H1 (cell line): ENCODE results near the gene FXYD7. TPM values are rescaled to one million over a fixed set of nuclear protein-coding genes. Genes with fewer than 3 reads are reported as not detected.

Source experiments
- CTCF ChIA-PET: fragments of 300-600 bp; sonication (Branson Sonifier 250); formaldehyde crosslinking; loops from one replicate; lab custom pipeline; 2021; ENCODE audit not compliant: partially characterized antibody; lab: Charles Lee
- POLR2A ChIA-PET: fragments of 300-600 bp; sonication (Branson Sonifier 250); formaldehyde crosslinking; loops from one replicate; lab custom pipeline; 2021; ENCODE audit warnings: inconsistent platforms; ENCODE audit not compliant: partially characterized antibody; lab: Charles Lee
- DNase-seq, 2 experiments: peaks; one replicate each; pipeline versions ENCODE4 v3.0.0 to v3.0.0-alpha.2; 2010 to 2022; ENCODE audit warnings: low spot score in 2 of 2, low read depth in 1 of 2, mixed read lengths in 1 of 2
- FAIRE-seq: peaks from 2 replicates; lab custom pipeline; 2011; peaks lifted over from hg19 to GRCh38; lab: Jason Lieb, UNC
- H2AFZ ChIP-seq: 2 replicates; pipeline ENCODE4 v1.8.1; 2012; ENCODE audit warnings: low read length, inconsistent platforms
- H2AK5ac ChIP-seq: 2 replicates; pipeline ENCODE4 v1.6.1; 2013; ENCODE audit warnings: low read depth, low read length
- H2BK120ac ChIP-seq: replicated peaks from 2 replicates; pipeline ENCODE3; 2013; ENCODE audit warnings: low read depth, low read length, inconsistent platforms
- H2BK12ac ChIP-seq: 2 replicates; pipeline ENCODE4 v1.6.1; 2013; ENCODE audit warnings: low read depth, low read length
- H2BK15ac ChIP-seq: 2 replicates; pipeline ENCODE4 v1.6.1; 2013; ENCODE audit warnings: low read length
- H2BK20ac ChIP-seq: 2 replicates; pipeline ENCODE4 v1.6.1; 2013; ENCODE audit warnings: low read length
- H2BK5ac ChIP-seq: 2 replicates; pipeline ENCODE4 v1.6.1; 2013; ENCODE audit warnings: low read depth, low read length
- H3K14ac ChIP-seq: 2 replicates; pipeline ENCODE4 v1.6.1; 2013; ENCODE audit warnings: inconsistent platforms; ENCODE audit not compliant: insufficient read length
- H3K18ac ChIP-seq: 2 replicates; pipeline ENCODE4 v1.6.1; 2013; ENCODE audit warnings: low read length; ENCODE audit errors: extremely low read depth
- H3K23ac ChIP-seq: 2 replicates; pipeline ENCODE4 v1.6.1; 2013; ENCODE audit warnings: inconsistent platforms; ENCODE audit not compliant: insufficient read length
- H3K23me2 ChIP-seq: 2 replicates; pipeline ENCODE4 v1.6.1; 2013; ENCODE audit warnings: low read depth, low read length
- H3K27ac ChIP-seq: 2 replicates; pipeline ENCODE4 v1.6.1; 2011; ENCODE audit warnings: low read depth, low read length, inconsistent platforms
- H3K27me3 ChIP-seq, 4 experiments: replicated peaks in 1 of 4; 1 replicate in 1 of 4; 2 replicates in 3 of 4; pipeline versions ENCODE4 v1.6.1 to v1.8.1; 2011 to 2013; ENCODE audit warnings: low read length in 3 of 4, mild to moderate bottlenecking in 3 of 4, inconsistent platforms in 2 of 4, mixed read lengths in 2 of 4, moderate library complexity in 1 of 4; ENCODE audit not compliant: control insufficient read depth in 3 of 4, insufficient read depth in 3 of 4; ENCODE audit errors: extremely low read depth in 1 of 4
- H3K36me3 ChIP-seq, 4 experiments: 2 replicates each; pipeline versions ENCODE4 v1.6.1 to v1.8.1; 2011 to 2013; ENCODE audit warnings: mild to moderate bottlenecking in 4 of 4, low read length in 3 of 4, moderate library complexity in 2 of 4, control low read depth in 1 of 4, inconsistent platforms in 1 of 4; ENCODE audit not compliant: insufficient read depth in 4 of 4, control insufficient read depth in 2 of 4
- H3K4ac ChIP-seq: replicated peaks from 2 replicates; pipeline ENCODE3; 2013; ENCODE audit warnings: low read length, low read depth, mixed read lengths, inconsistent platforms; ENCODE audit not compliant: insufficient read length
- H3K4me1 ChIP-seq, 4 experiments: replicated peaks in 1 of 4; 1 replicate in 1 of 4; 2 replicates in 3 of 4; pipeline versions ENCODE4 v1.6.1 to v1.8.1; 2011 to 2013; ENCODE audit warnings: low read length in 3 of 4, inconsistent platforms in 2 of 4, mixed read lengths in 1 of 4; ENCODE audit not compliant: insufficient read depth in 4 of 4, control insufficient read depth in 3 of 4
- H3K4me2 ChIP-seq, 2 experiments: 2 replicates each; pipeline versions ENCODE4 v1.6.1 to v1.8.1; 2011 to 2013; ENCODE audit warnings: low read depth in 2 of 2, low read length in 2 of 2, control low read depth in 1 of 2, inconsistent platforms in 1 of 2, mild to moderate bottlenecking in 1 of 2; ENCODE audit not compliant: insufficient read depth in 1 of 2
- H3K4me3 ChIP-seq, 4 experiments: fragments of 200-600, 300-600 bp in 1 of 4; sonication (generic), shearing (Covaris generic), sonication (Bioruptor Twin) in 1 of 4; 2 replicates each; pipeline versions ENCODE4 v1.5.1 to v1.8.1; 2011 to 2016; ENCODE audit warnings: low read length in 4 of 4, low read depth in 3 of 4, control low read depth in 2 of 4, inconsistent platforms in 2 of 4, mild to moderate bottlenecking in 2 of 4, mixed read lengths in 1 of 4, moderate library complexity in 1 of 4; ENCODE audit not compliant: insufficient read depth in 2 of 4; ENCODE audit errors: extremely low read depth in 1 of 4
- H3K56ac ChIP-seq: replicated peaks from 2 replicates; pipeline ENCODE3; 2013; ENCODE audit warnings: low read depth, mild to moderate bottlenecking, mixed read lengths, low read length, inconsistent platforms; ENCODE audit not compliant: insufficient read length
- H3K79me1 ChIP-seq: 2 replicates; pipeline ENCODE4 v1.6.1; 2013; ENCODE audit warnings: low read depth, low read length, control low read depth
- H3K79me2 ChIP-seq, 2 experiments: 2 replicates each; pipeline versions ENCODE4 v1.6.1 to v1.8.1; 2012 to 2013; ENCODE audit warnings: low read length in 2 of 2, mild to moderate bottlenecking in 2 of 2, inconsistent platforms in 1 of 2; ENCODE audit not compliant: insufficient read depth in 2 of 2, control insufficient read depth in 1 of 2
- H3K9ac ChIP-seq, 4 experiments: replicated peaks in 1 of 4; 1 replicate in 1 of 4; 2 replicates in 3 of 4; pipeline versions ENCODE4 v1.6.1 to v1.8.1; 2011 to 2013; ENCODE audit warnings: low read depth in 3 of 4, low read length in 3 of 4, control low read depth in 2 of 4, mild to moderate bottlenecking in 2 of 4, moderate library complexity in 2 of 4, inconsistent platforms in 1 of 4; ENCODE audit errors: extremely low read depth in 1 of 4
- H3K9me3 ChIP-seq, 2 experiments: 2 replicates each; pipeline versions ENCODE4 v1.6.1 to v1.8.1; 2012 to 2013; ENCODE audit warnings: mild to moderate bottlenecking in 2 of 2, moderate library complexity in 2 of 2, control low read depth in 1 of 2, inconsistent platforms in 1 of 2, low read depth in 1 of 2, low read length in 1 of 2, mixed read lengths in 1 of 2; ENCODE audit not compliant: insufficient read depth in 2 of 2
- H4K20me1 ChIP-seq, 2 experiments: replicated peaks in 1 of 2; 2 replicates each; pipeline versions ENCODE3 to v1.8.1; 2011 to 2013; ENCODE audit warnings: inconsistent platforms in 2 of 2, low read length in 2 of 2, mild to moderate bottlenecking in 1 of 2; ENCODE audit not compliant: insufficient read depth in 2 of 2, control insufficient read depth in 1 of 2
- H4K5ac ChIP-seq: 2 replicates; pipeline ENCODE4 v1.6.1; 2013; ENCODE audit warnings: low read length, low read depth, mixed read lengths, inconsistent platforms; ENCODE audit not compliant: insufficient read length
- H4K8ac ChIP-seq: 2 replicates; pipeline ENCODE4 v1.8.0; 2013; ENCODE audit warnings: mild to moderate bottlenecking, moderate library complexity, low read length, inconsistent platforms; ENCODE audit not compliant: insufficient read depth; ENCODE audit errors: extremely low read depth
- H4K91ac ChIP-seq: replicated peaks from 2 replicates; pipeline ENCODE3; 2013; ENCODE audit warnings: low read length, mixed read lengths, inconsistent platforms; ENCODE audit not compliant: insufficient read length
- RNF2 ChIP-seq: fragments of 200-900, 300-1000 bp; sonication (generic); IDR thresholded peaks from 2 replicates; pipeline ENCODE4 v1.7.1; 2016; ENCODE audit warnings: borderline replicate concordance, low read depth, mild to moderate bottlenecking, antibody characterized with exemption, low read length; ENCODE audit not compliant: poor library complexity, severe bottlenecking; ENCODE audit errors: missing control alignments
- WGBS, 2 experiments: shearing (Covaris generic) in 1 of 2; methylation state at CpG; one replicate each; pipeline versions ENCODE4 v1.1.6 to v1.1.7; 2013 to 2015; ENCODE audit warnings: low lambda C conversion rate in 2 of 2, mixed read lengths in 2 of 2, inconsistent platforms in 1 of 2, low coverage in 1 of 2, missing lambda C conversion rate in 1 of 2; ENCODE audit not compliant: insufficient replicate concordance in 2 of 2, insufficient coverage in 1 of 2, insufficient read length in 1 of 2; ENCODE audit errors: extremely low coverage in 1 of 2, missing lambda C conversion rate in 1 of 2; 5-methylcytosine and 5-hydroxymethylcytosine counted together
- polyA plus RNA-seq, 7 experiments: library from polyadenylated mRNA; depleted of rRNA in 3 of 7; stranded (reverse) in 5 of 7; unstranded in 2 of 7; fragments of >200 nt in 5 of 7; fragments of 200-250 nt in 2 of 7; gene quantifications; 1 replicate in 5 of 7; 2 replicates in 1 of 7; 4 replicates in 1 of 7; pipeline versions ENCODE4 v1.2.1 to v1.2.3, GENCODE V29; 2011 to 2013; ENCODE audit warnings: missing spikeins in 2 of 7, mixed read lengths in 2 of 7
- total RNA-seq: library from RNA; stranded (reverse); fragmentation: NEBNext Ultra II Directional; extraction: Animal tissue kit (Norgen Biotek cat#: 25700); gene quantifications from 2 replicates; pipeline ENCODE4 v1.2.1, GENCODE V29; 2021

FXYD7 gene
- total and polyA plus RNA-seq, 2 of the 8 experiments (the other 6 are each of a cell fraction or from before 2014, with no cell fraction given), result 12.1 to 14.3 TPM

DNA sequence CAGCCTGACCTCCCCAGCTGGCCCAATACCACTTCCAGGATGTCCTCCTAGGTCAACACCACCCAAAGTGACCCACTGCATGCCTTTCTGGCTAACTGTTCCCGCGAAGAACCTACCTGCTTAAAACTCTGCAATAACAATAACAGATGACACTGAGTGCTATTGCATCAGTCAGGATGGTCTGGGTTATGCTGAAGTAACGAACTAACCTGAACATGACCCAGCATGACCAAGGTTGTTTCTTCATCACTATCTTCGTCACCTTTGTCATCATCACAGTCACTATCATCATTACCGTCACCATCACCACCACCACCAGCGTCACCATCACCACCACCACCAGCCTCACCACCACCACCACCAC lies 38.0 kb upstream of the FXYD7 start:
- Histone ChIP-seq H2BK12ac (peak overlapping the region; percentile 60; the same call in 1 of the 2 replicates), H3K79me1 (no peaks in the 10 kb centered on the region), H3K23ac (no peak overlapping the region), H3K27ac (no peak overlapping the region), H3K4ac (no peak overlapping the region), H2BK5ac (peak overlapping the region; percentile 66; the same call in 1 of the 2 replicates), H3K4me2 (no peak overlapping the region), H3K36me3 (no peaks in the 10 kb centered on the region), H2BK15ac (no peak overlapping the region; the same call in 1 of the 2 replicates), H3K4me1 (peaks cover 0 to 7% (median 2%) of the 10 kb centered on the region in 4 experiments; a peak in 3 of 7 replicates), H3K23me2 (peaks cover 7% of the 10 kb centered on the region; the same call in 1 of the 2 replicates), H3K79me2 (no peaks in the 10 kb centered on the region), H4K5ac (no peak overlapping the region), H3K18ac (no peak overlapping the region), H2AFZ (no peak overlapping the region), H3K27me3 (no peaks in the 10 kb centered on the region; a peak in 1 of 7 replicates), H4K91ac (no peak overlapping the region), H4K20me1 (peaks cover 0 to 7% of the 10 kb centered on the region in 2 experiments), H3K14ac (no peak overlapping the region), H3K9me3 (no peaks in the 10 kb centered on the region), H2BK120ac (no peak overlapping the region), H3K56ac (peak overlapping the region; percentile 69), H3K9ac (no peak overlapping the region), H3K4me3 (no peak overlapping the region), H4K8ac (no peak overlapping the region; the same call in 1 of the 2 replicates), H2BK20ac (no peak overlapping the region), H2AK5ac (peak overlapping the region; percentile 95)
- CTCF ChIA-PET, result no interaction called here
- POLR2A ChIA-PET, result no interaction called here
- DNase-seq (no peak), FAIRE-seq (no peak)
- WGBS, 2 experiments, result 91% methylated on average over 6 of the region's 6 CpGs; no CpG with 5 or more reads in 1 of the 2 experiments
- no peak for TF ChIP-seq RNF2
